GM23248 (cell line): ENCODE data around the gene DPEP2NB. TPM values are rescaled to one million over a fixed set of nuclear protein-coding genes. Genes with fewer than 3 reads are reported as not detected.
A peak's percentile ranks its signal among the peaks of the same experiment; 100 is the strongest.

ENCODE experiments used
- DNase-seq: peaks from one replicate; pipeline ENCODE4 v3.0.0-alpha.2; 2015
- H2AFZ ChIP-seq: fragments of 200-600 bp; sonication (generic); 2 replicates; pipeline ENCODE4 v1.6.1; 2016; ENCODE audit warnings: antibody characterized with exemption
- H3F3A ChIP-seq: fragments of 200-600 bp; sonication (generic); 2 replicates; pipeline ENCODE4 v1.6.1; 2016; ENCODE audit warnings: mild to moderate bottlenecking, antibody characterized with exemption, mixed run types; ENCODE audit not compliant: insufficient read depth
- H3K27ac ChIP-seq: fragments of 200-600 bp; sonication (generic); 2 replicates; pipeline ENCODE4 v1.5.1; 2016; ENCODE audit warnings: mild to moderate bottlenecking
- H3K27me3 ChIP-seq: fragments of 200-600 bp; sonication (generic); replicated peaks from 2 replicates; pipeline ENCODE4 v1.6.1; 2016; ENCODE audit warnings: mild to moderate bottlenecking; ENCODE audit not compliant: insufficient read depth
- H3K36me3 ChIP-seq: fragments of 200-600 bp; sonication (generic); 2 replicates; pipeline ENCODE4 v1.6.1; 2016; ENCODE audit warnings: low read depth, mild to moderate bottlenecking
- H3K4me1 ChIP-seq: fragments of 200-600 bp; sonication (generic); 2 replicates; pipeline ENCODE4 v1.6.1; 2016; ENCODE audit warnings: mild to moderate bottlenecking; ENCODE audit not compliant: insufficient read depth
- H3K4me2 ChIP-seq: fragments of 200-600 bp; sonication (generic); one replicate; pipeline ENCODE4 v1.6.1; 2016; ENCODE audit warnings: mild to moderate bottlenecking; ENCODE audit not compliant: unreplicated experiment
- H3K4me3 ChIP-seq: fragments of 200-600 bp; sonication (generic); 2 replicates; pipeline ENCODE4 v1.5.1; 2016; ENCODE audit warnings: mild to moderate bottlenecking
- H3K79me2 ChIP-seq: fragments of 200-600 bp; sonication (generic); 2 replicates; pipeline ENCODE4 v1.6.1; 2016; ENCODE audit warnings: mild to moderate bottlenecking; ENCODE audit not compliant: insufficient read depth
- H3K9ac ChIP-seq: fragments of 200-600 bp; sonication (generic); 2 replicates; pipeline ENCODE4 v1.6.1; 2016; ENCODE audit warnings: mild to moderate bottlenecking
- H3K9me2 ChIP-seq: fragments of 200-600 bp; sonication (generic); 2 replicates; pipeline ENCODE4 v1.6.1; 2016; ENCODE audit warnings: mixed run types, mild to moderate bottlenecking, moderate library complexity; ENCODE audit not compliant: insufficient read depth
- H3K9me3 ChIP-seq: fragments of 200-600 bp; sonication (generic); one replicate; pipeline ENCODE4 v1.6.1; 2017; ENCODE audit warnings: low read depth
- H4K20me1 ChIP-seq: fragments of 200-600 bp; sonication (generic); 2 replicates; pipeline ENCODE4 v1.6.0; 2016; ENCODE audit not compliant: insufficient read depth
- EZH2 ChIP-seq: fragments of 200-600 bp; sonication (generic); IDR thresholded peaks from 2 replicates; pipeline ENCODE4 v1.6.1; 2018; ENCODE audit warnings: antibody characterized with exemption, mild to moderate bottlenecking; ENCODE audit not compliant: insufficient read depth, poor library complexity, severe bottlenecking
- EZH2phosphoT487 ChIP-seq: fragments of 200-600 bp; sonication (generic); IDR thresholded peaks from 2 replicates; pipeline ENCODE4 v1.6.1; 2018; ENCODE audit warnings: antibody characterized with exemption, moderate library complexity, mild to moderate bottlenecking, low read depth; ENCODE audit not compliant: insufficient read depth
- WGBS, 2 experiments: methylation state at CpG; one replicate each; pipeline ENCODE4 v1.1.6; 2015 to 2017; ENCODE audit warnings: low lambda C conversion rate in 2 of 2, low coverage in 1 of 2; ENCODE audit errors: missing lambda C conversion rate in 2 of 2; 5-methylcytosine and 5-hydroxymethylcytosine counted together
- in situ Hi-C: fragments of 300-500 bp; cut with MboI; formaldehyde crosslinking; loops from 2 replicates; pipeline ENCODE4 v1.15.0; 2020
- polyA plus RNA-seq: library from polyadenylated mRNA; unstranded; fragments of >200 nt; fragmentation: Nextera tagmentation; extraction: Ambion mirVana; gene quantifications from 2 replicates; pipeline ENCODE4 v1.2.1, GENCODE V29; 2016
- small RNA-seq: library from RNA; depleted of rRNA; stranded (forward); fragments of <200 nt; gene quantifications from one replicate; pipeline ENCODE3, GENCODE V24; 2014; ENCODE audit warnings: low read depth, low replicate concordance
- total RNA-seq: library from RNA; depleted of rRNA; stranded (reverse); fragments of >200 nt; shearing (Covaris generic); gene quantifications from 2 replicates; pipeline ENCODE4 v1.2.3, GENCODE V29; 2014; rRNA removed

DPEP2NB gene
- total and polyA plus RNA-seq, 2 experiments from 2014 or later, result not detected

GRCh38 chr16:67964477-67965131 lies 51.1 kb downstream of the DPEP2NB start:
- no peak for DNase-seq
- Histone ChIP-seq H3K9ac (no peak overlapping the region), H3K9me2 (no peaks in the 10 kb centered on the region), H3K4me1 (peaks cover 30% of the 10 kb centered on the region), H3K27me3 (no peaks in the 10 kb centered on the region), H4K20me1 (0 out of 2 replicates have a peak, but pooled peaks cover 3% of the 10 kb centered on the region), H3K9me3 (no peaks in the 10 kb centered on the region), H3K4me3 (no peak overlapping the region), H2AFZ (no peak overlapping the region), H3F3A (peaks cover 16% of the 10 kb centered on the region), H3K36me3 (peaks cover 23% of the 10 kb centered on the region), H3K27ac (no peak overlapping the region), H3K4me2 (peak overlapping the region; percentile 3), H3K79me2 (peaks cover 85% of the 10 kb centered on the region)
- TF ChIP-seq EZH2, result no peak
- no peak for TF ChIP-seq EZH2phosphoT487
- 50 to 53% methylated on average over 6 of the region's 6 CpGs for WGBS, 2 experiments
- in situ Hi-C loops, result no loop called here

DNA sequence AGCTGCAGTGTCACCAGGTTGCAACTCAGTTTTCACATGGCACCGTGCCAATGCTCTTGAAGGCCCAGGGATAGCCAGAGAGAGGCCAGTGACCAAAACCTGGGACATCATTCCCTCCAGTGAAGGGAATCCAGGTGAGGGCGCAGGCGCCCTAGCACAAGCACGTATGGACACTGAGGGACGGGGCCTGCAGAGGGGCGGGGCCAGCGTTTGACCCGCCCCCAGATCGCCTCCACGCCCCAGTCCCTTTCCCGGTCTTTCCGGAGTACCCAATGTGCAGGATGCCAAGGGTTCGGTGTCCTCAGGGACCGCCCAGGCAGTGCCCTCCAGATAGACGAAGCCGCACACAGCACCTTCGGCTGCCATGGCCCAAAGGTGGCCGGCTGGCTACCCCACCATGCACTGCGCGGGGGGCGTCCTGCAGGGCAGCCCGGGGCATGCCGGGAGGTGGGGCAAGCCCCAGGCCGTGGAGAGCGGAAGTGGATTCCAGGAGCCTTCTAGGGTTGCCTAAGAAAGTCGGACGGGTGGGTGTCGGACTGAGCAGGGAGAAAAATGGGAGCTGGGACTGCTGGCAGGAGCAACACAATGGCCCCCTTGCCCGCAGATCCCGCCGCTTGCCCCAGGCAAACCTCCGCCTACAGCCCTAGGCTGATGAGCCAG lies 51.9 kb downstream of the DPEP2NB start:
- Histone ChIP-seq H3K36me3 (peaks cover 24% of the 10 kb centered on the region), H3K9ac (no peak overlapping the region), H3K4me2 (no peak overlapping the region), H4K20me1 (0 out of 2 replicates have a peak, but pooled peaks cover 3% of the 10 kb centered on the region), H3K27me3 (no peaks in the 10 kb centered on the region), H3K4me1 (peaks cover 38% of the 10 kb centered on the region), H3K27ac (no peak overlapping the region), H2AFZ (no peak overlapping the region), H3K9me2 (no peaks in the 10 kb centered on the region), H3K9me3 (no peaks in the 10 kb centered on the region), H3F3A (peaks cover 16% of the 10 kb centered on the region), H3K4me3 (no peak overlapping the region), H3K79me2 (peaks cover 93% of the 10 kb centered on the region)
- WGBS, 2 experiments, result 45 to 48% methylated on average over 20 to 32 of the region's 32 CpGs
- TF ChIP-seq EZH2phosphoT487 (no peak), EZH2 (no peak)
- in situ Hi-C loops, result no loop called here
- DNase-seq, result peak; percentile 39

Small RNA genes lying within 50 kb of the gene (small RNA-seq; reads per million reads assigned to genes)
- not detected for gene RNU6-359P

Other genes starting within 250 kb of the DPEP2NB start
- 2.4 and 3.3 TPM in 2 replicates for gene RANBP10, start 209.4 kb downstream of the DPEP2NB start, total RNA-seq
- gene RANBP10, start 209.4 kb downstream of the DPEP2NB start, polyA plus RNA-seq, result 5.8 and 6.1 TPM in 2 replicates
- gene TSNAXIP1, start 209.0 kb downstream of the DPEP2NB start, total RNA-seq, result 0.65 and 2.4 TPM in 2 replicates
- gene TSNAXIP1, start 209.0 kb downstream of the DPEP2NB start, polyA plus RNA-seq, result 0.79 and 1.2 TPM in 2 replicates
- 27.9 and 37.9 TPM in 2 replicates for gene THAP11, start 173.6 kb downstream of the DPEP2NB start, total RNA-seq
- gene THAP11, start 173.6 kb downstream of the DPEP2NB start, polyA plus RNA-seq, result 23.4 and 23.6 TPM in 2 replicates
- gene NUTF2, start 169.0 kb downstream of the DPEP2NB start, total RNA-seq, result 52.9 and 119 TPM in 2 replicates
- gene NUTF2, start 169.0 kb downstream of the DPEP2NB start, polyA plus RNA-seq, result 268 and 280 TPM in 2 replicates
- gene CENPT, start 168.2 kb downstream of the DPEP2NB start, total RNA-seq, result 53.4 and 59.4 TPM in 2 replicates
- 54.0 and 63.1 TPM in 2 replicates for gene CENPT, start 168.2 kb downstream of the DPEP2NB start, polyA plus RNA-seq
- gene EDC4, start 142.9 kb downstream of the DPEP2NB start, total RNA-seq, result 37.7 and 48.5 TPM in 2 replicates
- 39.9 and 41.3 TPM in 2 replicates for gene EDC4, start 142.9 kb downstream of the DPEP2NB start, polyA plus RNA-seq
- gene NRN1L, start 131.0 kb downstream of the DPEP2NB start, total RNA-seq, result not detected in 2 replicates
- not detected in 2 replicates for gene NRN1L, start 131.0 kb downstream of the DPEP2NB start, polyA plus RNA-seq
- gene PSKH1, start 122.7 kb downstream of the DPEP2NB start, total RNA-seq, result 8.1 and 11.5 TPM in 2 replicates
- 22.7 and 23.6 TPM in 2 replicates for gene PSKH1, start 122.7 kb downstream of the DPEP2NB start, polyA plus RNA-seq
- 0.76 TPM in 1 of 2 replicates, not detected in the other for gene CTRL, start 84.0 kb downstream of the DPEP2NB start, total RNA-seq
- 3.8 and 7.4 TPM in 2 replicates for gene CTRL, start 84.0 kb downstream of the DPEP2NB start, polyA plus RNA-seq
- 18.9 and 24.8 TPM in 2 replicates for gene PSMB10, start 79.1 kb downstream of the DPEP2NB start, total RNA-seq
- gene PSMB10, start 79.1 kb downstream of the DPEP2NB start, polyA plus RNA-seq, result 49.8 and 55.1 TPM in 2 replicates
- 15.9 and 19.1 TPM in 2 replicates for gene LCAT, start 71.8 kb downstream of the DPEP2NB start, total RNA-seq
- gene LCAT, start 71.8 kb downstream of the DPEP2NB start, polyA plus RNA-seq, result 5.3 and 5.4 TPM in 2 replicates
- 93.2 and 101 TPM in 2 replicates for gene SLC12A4, start 47.3 kb downstream of the DPEP2NB start, total RNA-seq
- gene SLC12A4, start 47.3 kb downstream of the DPEP2NB start, polyA plus RNA-seq, result 57.5 and 63.0 TPM in 2 replicates
- gene DPEP3, start 35.4 kb downstream of the DPEP2NB start, total RNA-seq, result not detected in 2 replicates
- not detected in 2 replicates for gene DPEP3, start 35.4 kb downstream of the DPEP2NB start, polyA plus RNA-seq
- not detected in 2 replicates for gene DPEP2, start 16.4 kb downstream of the DPEP2NB start, total RNA-seq
- not detected in 2 replicates for gene DPEP2, start 16.4 kb downstream of the DPEP2NB start, polyA plus RNA-seq
- gene DDX28, start 7.3 kb upstream of the DPEP2NB start, total RNA-seq, result 8.8 and 9.7 TPM in 2 replicates
- gene DDX28, start 7.3 kb upstream of the DPEP2NB start, polyA plus RNA-seq, result 8.3 and 9.0 TPM in 2 replicates
- gene DUS2, start 7.4 kb upstream of the DPEP2NB start, total RNA-seq, result 18.4 and 25.8 TPM in 2 replicates
- gene DUS2, start 7.4 kb upstream of the DPEP2NB start, polyA plus RNA-seq, result 14.0 and 15.1 TPM in 2 replicates
- 14.2 and 17.5 TPM in 2 replicates for gene NFATC3, start 69.5 kb upstream of the DPEP2NB start, total RNA-seq
- gene NFATC3, start 69.5 kb upstream of the DPEP2NB start, polyA plus RNA-seq, result 10.2 and 12.3 TPM in 2 replicates
- gene ESRP2, start 220.2 kb upstream of the DPEP2NB start, total RNA-seq, result 0.32 TPM in 1 of 2 replicates, not detected in the other
- 0.34 TPM in 1 of 2 replicates, not detected in the other for gene ESRP2, start 220.2 kb upstream of the DPEP2NB start, polyA plus RNA-seq
- 36.2 and 47.6 TPM in 2 replicates for gene PLA2G15, start 229.5 kb upstream of the DPEP2NB start, total RNA-seq
- 24.8 and 26.0 TPM in 2 replicates for gene PLA2G15, start 229.5 kb upstream of the DPEP2NB start, polyA plus RNA-seq
- 20.9 and 53.7 TPM in 2 replicates for gene SLC7A6, start 248.6 kb upstream of the DPEP2NB start, total RNA-seq
- 15.8 and 17.3 TPM in 2 replicates for gene SLC7A6, start 248.6 kb upstream of the DPEP2NB start, polyA plus RNA-seq